Jurkat, Clone E6-1 (cell line): ENCODE results near the gene APLNR.

ENCODE experiments used
- DNase-seq: peaks from one replicate; pipeline ENCODE4 v3.0.0-alpha.2; 2011; ENCODE audit warnings: low read depth, low spot score
- H3K4me3 ChIP-seq: 2 replicates; pipeline ENCODE4 v1.5.1; 2011; ENCODE audit warnings: mild to moderate bottlenecking, low read length, control low read depth, moderate library complexity

Gene APLNR

GRCh38 chr11:57192316-57192715 lies 44.7 kb downstream of the APLNR start:
- no peak overlapping the region for H3K4me3 ChIP-seq
- DNase-seq: no peak

GRCh38 chr11:57191311-57192219 lies 45.5 kb downstream of the APLNR start:
- DNase-seq: no peak
- no peak overlapping the region for H3K4me3 ChIP-seq

GRCh38 chr11:57190548-57190947 lies 46.5 kb downstream of the APLNR start:
- no peak for DNase-seq

More at GRCh38 chr11:57190548-57190947, 46.5 kb downstream of the APLNR start:
- no peak overlapping the region for H3K4me3 ChIP-seq
